Measurements from ENCODE around the gene TMEM37. TPM values are rescaled to one million over a fixed set of nuclear protein-coding genes. Genes with fewer than 3 reads are reported as not detected.

Gene TMEM37
- total and polyA plus RNA-seq, 2 of the 8 experiments (the other 6 are each of a cell fraction or from before 2014, with no cell fraction given), result 11.0 to 16.2 TPM

- no peak overlapping the region for H3K14ac ChIP-seq (ENCODE audit: insufficient read length)
- H3K23me2 ChIP-seq (ENCODE audit: low read depth, low read length), result no peaks in the 10 kb centered on the region
- H4K8ac ChIP-seq (ENCODE audit: extremely low read depth, insufficient read depth, low read length), result no peak overlapping the region
- H2AK5ac ChIP-seq (ENCODE audit: low read depth, low read length), result no peak overlapping the region
- no peak overlapping the region for H3K56ac ChIP-seq (replicated peaks; ENCODE audit: insufficient read length, low read depth, low read length)
- 93% methylated on average over 7 of the region's 7 CpGs; no CpG with 5 or more reads in 1 of the 2 experiments for whole genome bisulfite sequencing, 2 experiments (ENCODE audit: extremely low coverage in 1 of 2, insufficient coverage in 1 of 2, insufficient read length in 1 of 2, insufficient replicate concordance in 2 of 2, low coverage in 1 of 2, low lambda C conversion rate in 2 of 2, missing lambda C conversion rate in 1 of 2)
- no peaks in the 10 kb centered on the region for H3K9me3 ChIP-seq (ENCODE audit: insufficient read depth in 2 of 2, low read depth in 1 of 2, low read length in 1 of 2)
- H3K36me3 ChIP-seq (ENCODE audit: control insufficient read depth in 2 of 4, insufficient read depth in 4 of 4, low read length in 3 of 4), result no peaks in the 10 kb centered on the region
- no peak overlapping the region for H3K4me3 ChIP-seq (ENCODE audit: extremely low read depth in 1 of 4, insufficient read depth in 2 of 4, low read depth in 3 of 4, low read length in 4 of 4)
- no peak overlapping the region for H2BK120ac ChIP-seq (replicated peaks; ENCODE audit: low read depth, low read length)
- no peak overlapping the region for H4K91ac ChIP-seq (replicated peaks; ENCODE audit: insufficient read length, low read length)
- H2BK5ac ChIP-seq (ENCODE audit: low read depth, low read length), result no peak overlapping the region
- FAIRE-seq (no peak), DNase-seq (ENCODE audit: low read depth in 1 of 2, low spot score in 2 of 2) (no peak)
- H3K9ac ChIP-seq (replicated peaks in 1 of 4; ENCODE audit: extremely low read depth in 1 of 4, low read depth in 3 of 4, low read length in 3 of 4), result no peak overlapping the region
- no peaks in the 10 kb centered on the region for H3K79me1 ChIP-seq (ENCODE audit: low read depth, low read length)
- H3K4ac ChIP-seq (replicated peaks; ENCODE audit: insufficient read length, low read depth, low read length), result no peak overlapping the region
- H4K5ac ChIP-seq (ENCODE audit: insufficient read length, low read depth, low read length), result no peak overlapping the region
- POLR2A ChIA-PET (ENCODE audit: partially characterized antibody), result interaction anchor here (1.2 to 3.1 kb wide), 4 partner anchors 10 to 45 kb away, joined by 3 to 22 read pairs (median 6); partner anchors contain the start of gene TMEM37
- no peak overlapping the region for H2BK12ac ChIP-seq (ENCODE audit: low read depth, low read length)
- peaks cover 3% of the 10 kb centered on the region in 2 experiments for H4K20me1 ChIP-seq (replicated peaks in 1 of 2; ENCODE audit: control insufficient read depth in 1 of 2, insufficient read depth in 2 of 2, low read length in 2 of 2)
- no peaks in the 10 kb centered on the region for H3K27me3 ChIP-seq (replicated peaks in 1 of 4; ENCODE audit: control insufficient read depth in 3 of 4, extremely low read depth in 1 of 4, insufficient read depth in 3 of 4, low read length in 3 of 4)
- no peaks in the 10 kb centered on the region for H3K79me2 ChIP-seq (ENCODE audit: control insufficient read depth in 1 of 2, insufficient read depth in 2 of 2, low read length in 2 of 2)
- H3K18ac ChIP-seq (ENCODE audit: extremely low read depth, low read length), result no peak overlapping the region
- H3K4me2 ChIP-seq (ENCODE audit: insufficient read depth in 1 of 2, low read depth in 2 of 2, low read length in 2 of 2), result no peak overlapping the region
- no peak overlapping the region for H2BK15ac ChIP-seq (ENCODE audit: low read length)
- no peak overlapping the region for H2BK20ac ChIP-seq (ENCODE audit: low read length)
- H2AFZ ChIP-seq (ENCODE audit: low read length), result no peak overlapping the region
- H3K23ac ChIP-seq (ENCODE audit: insufficient read length), result no peak overlapping the region
- CTCF ChIA-PET (ENCODE audit: partially characterized antibody), result interaction anchor here (0.6 to 3.1 kb wide), 8 partner anchors 9 to 99 kb away, joined by 3 to 13 read pairs (median 4); no protein-coding TSS in a partner anchor
- H3K4me1 ChIP-seq (replicated peaks in 1 of 4; ENCODE audit: control insufficient read depth in 3 of 4, insufficient read depth in 4 of 4, low read length in 3 of 4), result peaks cover 0 to 6% (median 3%) of the 10 kb centered on the region in 4 experiments; a peak in 2 of 7 replicates
- H3K27ac ChIP-seq (ENCODE audit: low read depth, low read length), result no peak overlapping the region
- TF ChIP-seq KDM4A (IDR thresholded peaks at IDR 0.05; ENCODE audit: low read depth, low read length, severe bottlenecking) (no peak), SP4 (IDR thresholded peaks at IDR 0.05; ENCODE audit: low read length) (no peak), TAF1 (IDR thresholded peaks at IDR 0.05; ENCODE audit: low read depth, low read length) (no peak), MAFK (IDR thresholded peaks at IDR 0.05; ENCODE audit: low read depth, low read length) (no peak), BCL11A (IDR thresholded peaks at IDR 0.05; ENCODE audit: low read depth in 2 of 2, low read length in 2 of 2) (no peak), TEAD4 (IDR thresholded peaks at IDR 0.05; ENCODE audit: low read depth, low read length) (no peak), JUN (IDR thresholded peaks at IDR 0.05; ENCODE audit: low read depth, low read length) (no peak), JUND (IDR thresholded peaks at IDR 0.05; ENCODE audit: low read length) (no peak), FOSL1 (IDR thresholded peaks at IDR 0.05; ENCODE audit: insufficient read depth, low read depth, low read length) (no peak), ASH2L (IDR thresholded peaks at IDR 0.05; ENCODE audit: low read length) (no peak), SAP30 (IDR thresholded peaks at IDR 0.05; ENCODE audit: insufficient read depth, insufficient replicate concordance, low read length) (no peak), CBX8 (IDR thresholded peaks at IDR 0.05; ENCODE audit: borderline replicate concordance, low read depth, low read length) (no peak), TCF12 (IDR thresholded peaks at IDR 0.05; ENCODE audit: low read depth, low read length) (no peak), CREB1 (IDR thresholded peaks at IDR 0.05) (no peak), GABPA (IDR thresholded peaks at IDR 0.05; ENCODE audit: borderline replicate concordance, insufficient read depth, low read length) (no peak), YY1 (IDR thresholded peaks at IDR 0.05; ENCODE audit: low read depth, low read length) (no peak)
These were observed 10.6 kb downstream of the TMEM37 start for GRCh38 chr2:119442226-119442619.
